Right kidney (tissue), 9 donors: ENCODE measurements around the gene OR6K6.

Source experiments
- DNase-seq: peaks from one replicate; pipeline ENCODE4 v3.0.0-alpha.2; 2016
- long read RNA-seq, 8 donors: transcript quantifications; one replicate each; lab custom pipeline, GENCODE V29; 2026

Gene OR6K6, protein sequence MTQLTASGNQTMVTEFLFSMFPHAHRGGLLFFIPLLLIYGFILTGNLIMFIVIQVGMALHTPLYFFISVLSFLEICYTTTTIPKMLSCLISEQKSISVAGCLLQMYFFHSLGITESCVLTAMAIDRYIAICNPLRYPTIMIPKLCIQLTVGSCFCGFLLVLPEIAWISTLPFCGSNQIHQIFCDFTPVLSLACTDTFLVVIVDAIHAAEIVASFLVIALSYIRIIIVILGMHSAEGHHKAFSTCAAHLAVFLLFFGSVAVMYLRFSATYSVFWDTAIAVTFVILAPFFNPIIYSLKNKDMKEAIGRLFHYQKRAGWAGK
- long read RNA-seq, donor 1: 0 reads
- long read RNA-seq, donor 2: 0 reads
- long read RNA-seq, donor 3: 0 reads
- long read RNA-seq, donor 4: 0 reads
- long read RNA-seq, donor 5: 0 reads
- long read RNA-seq, donor 6: 0 reads
- long read RNA-seq, donor 7: 0 reads
- long read RNA-seq, donor 8: 0 reads

DNA sequence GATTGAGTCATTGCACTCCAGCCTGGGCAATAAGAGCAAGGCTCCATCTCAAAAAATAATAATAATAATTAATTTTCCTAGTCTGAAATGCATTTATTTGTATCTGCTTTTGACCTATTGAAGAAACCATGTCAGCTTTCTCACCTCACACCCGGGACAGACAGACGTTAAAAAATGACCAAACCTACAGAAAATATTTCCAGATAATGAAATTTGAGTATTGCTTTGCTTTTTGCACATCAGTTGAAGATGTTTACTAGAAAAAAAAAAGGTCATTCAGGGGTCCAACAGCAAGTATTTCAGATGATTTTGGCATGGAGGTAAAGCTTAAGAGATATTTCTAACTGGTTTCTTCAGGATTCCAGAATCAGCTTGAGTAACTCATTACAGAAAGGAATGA lies at the start of gene OR6K6:
Gene OR6K6, plus strand, starts transcription at position 301 of the 400 bp plus-strand sequence. CDS start 168 bp downstream, outside the sequence.
- DNase-seq: no peak

GRCh38 chr1:158706096-158706495 lies 48.4 kb upstream of the OR6K6 start:
- DNase-seq: no peak

- DNase-seq: no peak
Observed at GRCh38 chr1:158711098-158711497, 43.4 kb upstream of the OR6K6 start.

GRCh38 chr1:158714754-158715153 lies 39.8 kb upstream of the OR6K6 start:
- DNase-seq: no peak

DNA sequence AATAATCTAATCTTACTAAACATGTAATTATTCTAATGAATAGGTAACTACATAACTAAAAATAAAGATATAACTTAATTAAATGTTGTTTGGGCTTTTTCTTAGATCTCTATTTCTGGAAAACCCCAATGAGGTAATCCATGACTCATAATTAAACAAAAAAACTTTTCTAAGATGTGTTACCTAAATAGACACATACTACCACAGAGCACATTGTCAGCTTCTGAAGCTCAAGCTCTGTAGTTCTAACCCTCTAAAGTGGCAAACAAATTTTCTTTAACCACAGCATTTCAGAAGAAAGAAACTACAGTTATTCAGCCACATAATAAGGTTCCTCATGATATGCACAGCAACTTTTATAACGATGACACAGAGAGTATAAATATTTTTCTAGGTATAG lies 38.2 kb upstream of the OR6K6 start:
- no peak for DNase-seq

DNA sequence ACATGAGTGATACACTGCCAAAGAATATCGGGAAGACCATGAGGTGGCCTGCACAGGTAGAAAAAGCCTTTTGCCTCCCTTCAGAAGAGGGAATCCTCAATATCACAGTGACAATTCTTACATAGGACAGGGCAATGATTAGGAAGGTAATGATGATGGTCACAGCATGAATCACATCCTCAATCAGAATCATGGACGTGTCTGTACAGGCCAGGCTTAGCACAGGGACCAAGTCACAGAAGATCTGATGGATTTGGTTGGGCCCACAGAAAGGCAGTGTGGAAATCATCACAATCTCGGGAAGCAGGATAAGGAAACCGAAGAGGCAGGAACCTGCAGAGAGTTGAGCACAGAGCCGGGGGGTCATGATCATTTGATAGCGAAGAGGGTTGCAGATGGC lies 37.2 kb upstream of the OR6K6 start:
- DNase-seq: no peak

GRCh38 chr1:158719664-158720063 lies 34.9 kb upstream of the OR6K6 start:
- no peak for DNase-seq

DNA sequence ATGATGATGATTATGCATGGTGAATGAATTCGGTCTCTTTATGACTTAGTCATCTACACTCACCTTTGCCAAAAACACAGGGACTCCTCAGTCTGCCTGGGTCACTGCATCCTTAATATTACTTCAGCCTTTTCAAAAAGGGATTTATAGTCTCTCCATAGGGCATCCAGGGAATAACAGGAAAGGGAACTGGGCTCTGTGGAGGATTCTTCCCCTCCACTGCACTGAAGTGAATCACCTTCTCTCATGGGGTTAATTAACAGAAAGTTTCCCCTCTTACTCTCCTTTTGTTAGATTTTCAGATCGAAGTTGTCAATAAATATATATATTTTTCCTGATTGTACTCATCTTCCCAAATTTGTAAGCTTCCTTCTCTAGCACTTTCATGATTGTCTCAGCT lies 33.9 kb upstream of the OR6K6 start, which contains the start of gene OR6K3:
Gene OR6K3, minus strand, starts transcription at position 101 of the 400 bp plus-strand sequence. CDS start 2,605 bp downstream, outside the sequence.
- no peak for DNase-seq

DNA sequence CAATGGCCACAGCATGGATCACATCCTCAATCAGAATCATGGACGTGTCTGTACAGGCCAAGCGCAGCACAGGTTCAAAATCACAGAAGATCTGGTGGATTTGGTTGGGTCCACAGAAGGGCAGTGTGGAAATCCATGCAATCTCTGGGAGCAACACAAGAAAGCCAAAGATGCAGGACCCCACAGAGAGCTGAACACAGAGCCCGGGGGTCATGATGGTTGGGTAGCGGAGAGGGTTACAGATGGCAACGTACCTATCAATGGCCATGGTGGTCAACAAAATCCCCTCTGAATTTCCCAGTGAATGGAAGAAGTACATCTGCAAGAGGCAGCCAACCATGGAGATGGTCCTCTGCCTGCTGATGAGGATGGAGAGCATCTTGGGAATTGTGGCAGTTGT lies 30.1 kb upstream of the OR6K6 start:
- no peak for DNase-seq

- DNase-seq: no peak
Observed at GRCh38 chr1:158728510-158729225, 25.9 kb upstream of the OR6K6 start.

DNA sequence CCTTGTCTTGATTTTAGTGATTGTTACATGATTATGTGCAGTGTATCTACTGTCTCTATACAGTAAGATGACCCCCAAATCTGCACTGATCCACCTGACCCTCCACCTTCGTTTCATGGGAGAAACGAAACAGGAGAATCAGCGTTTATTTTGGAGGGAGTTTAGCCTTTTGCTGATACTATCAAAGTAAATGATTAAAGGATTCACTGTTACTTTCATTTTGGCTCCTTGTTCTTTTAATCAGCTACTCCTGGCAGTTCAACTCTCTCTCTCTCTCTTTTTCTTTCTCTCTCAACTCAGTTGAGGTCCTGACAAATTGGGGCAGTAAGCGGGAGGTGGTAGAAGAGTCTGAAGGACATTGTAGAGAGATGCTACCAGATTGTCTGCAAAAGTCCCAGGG lies 24.1 kb upstream of the OR6K6 start:
- DNase-seq: no peak

DNA sequence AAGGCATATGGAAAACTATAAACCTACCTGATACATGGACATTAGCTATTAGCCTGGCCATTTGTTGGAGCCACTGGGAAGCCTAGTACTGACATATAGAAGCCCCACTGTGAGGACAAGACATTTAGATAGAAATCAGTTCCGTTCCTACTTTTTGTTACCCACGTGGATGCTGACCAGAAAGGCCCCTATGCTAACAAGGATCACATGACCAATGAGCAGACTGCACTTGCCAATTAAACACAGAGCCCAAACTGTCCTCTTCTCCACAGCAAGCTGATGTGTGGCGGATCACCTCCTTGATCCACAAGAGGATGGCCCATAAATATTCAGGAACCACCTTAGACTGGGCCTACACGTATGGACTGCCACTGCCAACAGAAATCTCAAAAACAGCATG lies 22.8 kb upstream of the OR6K6 start:
- no peak for DNase-seq

DNA sequence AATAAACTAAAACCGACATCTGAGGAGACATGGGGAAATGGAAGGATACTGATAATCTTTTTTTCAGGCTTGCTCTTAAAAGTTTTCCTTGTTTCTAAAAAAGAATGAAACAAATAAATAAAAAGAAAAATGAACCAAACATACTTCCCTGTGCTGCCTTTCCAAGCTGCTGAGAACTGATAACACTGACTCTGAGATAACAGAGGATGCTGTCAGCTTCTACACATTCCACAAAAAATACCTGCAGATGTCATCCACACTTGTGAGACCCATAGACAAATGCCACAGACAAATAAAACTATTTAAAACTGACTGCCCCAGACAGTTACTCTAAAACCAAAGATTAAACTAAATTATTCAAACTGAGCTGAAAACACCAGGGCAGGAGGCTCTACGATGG lies 22.0 kb upstream of the OR6K6 start:
- no peak for DNase-seq

DNA sequence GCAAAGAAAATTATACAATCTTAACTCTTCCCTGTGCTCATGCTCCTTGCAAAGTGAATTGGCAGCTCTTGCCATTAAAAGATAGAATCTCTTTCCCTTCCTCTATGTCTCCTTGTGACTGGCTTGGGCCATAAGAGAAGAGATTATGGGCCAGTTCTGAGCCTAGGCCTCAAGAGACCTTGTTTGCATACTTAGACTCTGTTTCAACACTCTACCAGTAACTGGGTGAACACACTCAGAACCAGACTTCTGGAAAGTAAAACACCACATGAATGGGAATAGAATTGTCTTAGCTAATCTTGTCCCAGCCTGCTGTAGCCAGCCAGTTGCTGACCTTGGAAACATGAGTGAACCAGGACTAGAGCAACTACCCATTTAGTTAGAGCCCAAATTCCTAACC lies 18.7 kb upstream of the OR6K6 start:
- no peak for DNase-seq

DNA sequence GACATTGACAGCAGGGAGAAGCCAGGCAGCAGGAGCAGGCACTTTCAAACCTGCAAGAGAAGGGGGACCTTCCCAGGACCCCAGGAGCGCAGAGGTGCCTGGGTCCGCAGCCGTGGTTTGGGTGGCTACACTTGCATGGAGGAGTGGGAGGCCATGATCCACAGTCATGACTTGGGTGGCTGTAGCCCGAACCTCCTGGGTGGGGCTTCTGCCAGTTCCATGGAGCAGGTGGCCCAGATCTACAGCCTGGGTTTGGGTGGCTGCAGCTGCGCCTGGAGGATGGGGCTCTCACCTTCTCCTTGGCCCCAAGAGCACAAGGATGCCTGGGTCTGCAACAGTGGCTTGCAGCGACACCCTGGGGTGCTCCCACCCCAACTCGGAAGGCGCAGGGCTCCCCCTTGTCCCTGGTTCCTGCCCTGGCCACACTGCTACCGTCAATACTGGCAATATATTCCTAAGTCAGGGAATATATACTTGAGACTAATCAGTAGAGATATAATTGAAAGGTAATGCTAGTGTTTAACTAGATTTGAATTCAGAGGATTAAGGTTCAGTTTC lies 2.3 kb upstream of the OR6K6 start:
- no peak for DNase-seq

DNA sequence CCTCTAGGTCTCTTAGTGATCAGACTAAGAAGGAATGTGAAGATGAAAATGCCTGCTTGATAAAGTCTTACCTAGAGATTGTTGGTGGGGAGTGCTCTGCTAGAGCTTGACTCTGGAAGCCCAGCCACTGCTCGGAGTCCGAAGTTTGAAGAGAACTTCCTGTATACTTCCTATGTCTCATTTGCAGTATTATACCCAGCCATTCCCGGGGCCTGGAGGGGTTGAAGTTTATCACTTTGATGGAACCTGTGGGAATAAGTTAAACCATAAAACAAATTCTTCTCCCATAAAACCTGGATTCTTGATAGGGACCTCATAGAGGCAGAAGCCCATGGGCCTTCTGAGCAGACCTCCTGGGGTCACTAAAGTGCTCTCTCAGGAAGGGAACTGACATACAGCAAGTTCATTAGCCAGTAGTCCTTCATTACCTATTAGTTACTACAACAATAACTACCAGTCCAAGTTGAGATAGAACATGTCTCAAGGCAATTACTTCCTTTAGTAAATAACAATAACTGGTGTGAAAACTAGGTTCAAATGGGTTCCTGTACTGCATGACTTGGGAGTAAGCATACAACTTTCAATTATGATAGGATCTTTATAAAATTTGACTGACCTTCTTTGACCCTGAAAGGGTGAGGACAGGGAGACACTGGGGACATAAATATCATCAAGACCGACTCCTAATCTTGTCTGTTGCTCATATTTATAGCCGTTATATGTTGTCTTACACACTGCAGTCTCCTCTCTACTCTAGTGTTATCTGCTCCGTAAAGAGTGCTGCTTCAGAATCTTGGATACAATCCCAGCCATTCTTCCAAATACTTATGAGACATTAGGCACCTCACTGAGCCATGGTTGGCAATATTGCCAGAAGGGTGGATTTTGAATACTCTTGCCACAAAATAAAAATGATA lies 17.7 kb downstream of the OR6K6 start, which contains the start of gene OR6N1:
Gene OR6N1, minus strand, starts transcription at position 246 of the 917 bp plus-strand sequence. CDS start 5,513 bp downstream, outside the sequence.
- DNase-seq: no peak

DNA sequence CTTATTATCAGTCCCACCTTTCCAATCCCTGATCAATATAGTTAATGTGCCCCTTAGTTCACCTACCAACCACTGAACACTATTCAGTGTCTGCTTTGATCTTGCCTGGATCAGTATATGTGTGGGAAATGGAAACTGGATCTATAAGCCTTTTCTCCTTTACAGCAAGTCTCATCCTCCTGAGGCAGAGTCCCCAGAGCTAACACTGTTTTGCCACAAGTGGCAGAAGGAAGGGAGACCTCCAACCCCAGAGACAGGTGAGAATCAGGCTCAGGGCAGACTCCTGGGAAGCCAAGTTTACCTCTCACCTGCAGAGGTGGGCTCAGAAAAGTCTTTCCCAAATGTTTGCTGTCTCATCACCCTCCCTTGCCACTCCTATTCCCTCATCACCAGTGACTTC lies 26.6 kb downstream of the OR6K6 start, which contains the start of gene OR6N2:
Gene OR6N2, minus strand, starts transcription at position 101 of the 400 bp plus-strand sequence. CDS start 3,569 bp downstream, outside the sequence.
- no peak for DNase-seq

- DNase-seq: no peak
Observed at GRCh38 chr1:158793604-158794003, 39.1 kb downstream of the OR6K6 start.

DNA sequence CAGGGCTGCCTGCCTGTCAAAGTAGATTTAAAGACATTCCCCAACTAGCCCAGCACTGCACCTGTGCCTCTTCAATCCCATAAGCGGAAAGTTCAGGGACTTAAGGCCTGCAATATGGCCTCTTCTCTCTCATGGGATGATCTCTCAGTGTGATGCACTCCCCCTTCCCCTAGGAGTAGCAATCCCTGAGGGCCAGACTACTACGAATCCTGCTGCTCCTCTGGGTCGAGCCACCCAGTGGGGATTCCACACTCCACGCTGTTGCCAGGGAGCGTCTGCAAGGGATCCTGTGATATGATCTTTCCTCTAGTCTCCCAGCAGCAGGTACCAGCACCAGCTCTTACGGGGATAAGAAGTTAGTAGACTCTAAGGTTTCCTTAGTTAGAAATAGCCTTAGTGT lies 39.7 kb downstream of the OR6K6 start:
- DNase-seq: no peak

DNA sequence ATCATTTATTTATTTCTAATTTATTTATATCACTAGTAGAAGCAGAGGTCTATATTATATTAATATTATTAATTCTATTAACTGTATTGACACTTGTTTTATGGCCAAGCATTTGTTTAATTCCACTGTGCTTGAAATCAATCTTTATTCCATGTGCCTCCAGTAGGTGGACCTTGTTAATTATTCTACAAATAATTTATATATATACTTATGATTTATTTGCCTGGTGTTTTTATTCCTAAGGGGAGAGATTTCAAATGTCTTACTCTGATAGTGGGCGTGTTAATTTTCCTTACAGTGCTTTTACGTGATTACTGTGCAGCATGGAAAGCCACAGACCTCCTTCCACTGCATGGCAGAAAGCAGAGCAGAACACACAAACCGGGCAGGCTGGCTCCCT lies 44.0 kb downstream of the OR6K6 start:
- no peak for DNase-seq

- no peak for DNase-seq
Observed at GRCh38 chr1:158799689-158800088, 45.2 kb downstream of the OR6K6 start.

DNA sequence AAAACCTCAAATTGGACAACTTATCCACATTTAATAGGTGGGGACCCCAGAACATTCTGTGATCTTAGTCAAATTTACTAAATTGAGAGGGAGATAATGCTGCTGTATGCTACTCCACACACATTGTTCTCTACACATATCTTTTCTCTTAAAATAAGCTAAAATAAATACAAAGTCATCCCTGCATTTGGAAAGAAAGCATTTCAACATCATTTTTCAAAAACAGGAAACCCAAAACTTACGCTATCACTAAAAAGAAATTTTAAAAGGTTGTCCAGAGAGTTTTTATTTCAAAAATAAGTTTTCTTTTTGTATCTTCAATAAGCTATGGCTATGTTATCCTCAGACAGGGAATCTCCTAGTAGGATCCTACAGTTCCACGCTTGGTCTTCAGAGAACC lies 46.0 kb downstream of the OR6K6 start:
- DNase-seq: no peak
